Activated CD4-positive, alpha-beta memory T cell treated with anti-CD3 and anti-CD28 coated beads, Interleukin-2, amount 10 ng/mL, durations not matched to agents 7 days and 5 days (primary cell): Measurements from ENCODE around the gene DAPK1. TPM values are rescaled to one million over a fixed set of nuclear protein-coding genes. Genes with fewer than 3 reads are reported as not detected.

Source experiments
- CTCF ChIA-PET: fragments of 350-600 bp; sonication (Branson Sonifier 250); formaldehyde crosslinking; loops from one replicate; lab custom pipeline; 2021; ENCODE audit warnings: antibody characterized with exemption, inconsistent platforms; lab: Charles Lee
- POLR2A ChIA-PET: fragments of 350-600 bp; sonication (Branson Sonifier 250); formaldehyde crosslinking; loops from one replicate; lab custom pipeline; 2021; ENCODE audit warnings: antibody characterized with exemption; lab: Charles Lee
- DNase-seq: peaks from one replicate; pipeline ENCODE4 v3.0.0-alpha.2; 2020
- H3K27ac Mint-ChIP-seq: one replicate; pipeline ENCODE4 v1.8.0; 2021; ENCODE audit warnings: mild to moderate bottlenecking, mixed read lengths
- H3K27me3 Mint-ChIP-seq: one replicate; pipeline ENCODE4 v1.8.0; 2021; ENCODE audit warnings: mixed read lengths
- H3K36me3 Mint-ChIP-seq: one replicate; pipeline ENCODE4 v1.8.0; 2021; ENCODE audit warnings: low read depth, mixed read lengths
- H3K4me1 Mint-ChIP-seq: one replicate; pipeline ENCODE4 v1.8.0; 2021; ENCODE audit warnings: mixed read lengths
- H3K4me3 Mint-ChIP-seq: one replicate; pipeline ENCODE4 v1.8.0; 2021; ENCODE audit warnings: mild to moderate bottlenecking, mixed read lengths
- H3K9me3 Mint-ChIP-seq: one replicate; pipeline ENCODE4 v1.8.0; 2021; ENCODE audit warnings: mixed read lengths
- total RNA-seq, 2 experiments: library from RNA; stranded (reverse); gene quantifications; one replicate each; pipeline ENCODE4 v1.2.3, GENCODE V29; 2021

The DAPK1 gene
- total RNA-seq, 2 experiments from 2014 or later: 0.50 to 0.86 TPM

DNA sequence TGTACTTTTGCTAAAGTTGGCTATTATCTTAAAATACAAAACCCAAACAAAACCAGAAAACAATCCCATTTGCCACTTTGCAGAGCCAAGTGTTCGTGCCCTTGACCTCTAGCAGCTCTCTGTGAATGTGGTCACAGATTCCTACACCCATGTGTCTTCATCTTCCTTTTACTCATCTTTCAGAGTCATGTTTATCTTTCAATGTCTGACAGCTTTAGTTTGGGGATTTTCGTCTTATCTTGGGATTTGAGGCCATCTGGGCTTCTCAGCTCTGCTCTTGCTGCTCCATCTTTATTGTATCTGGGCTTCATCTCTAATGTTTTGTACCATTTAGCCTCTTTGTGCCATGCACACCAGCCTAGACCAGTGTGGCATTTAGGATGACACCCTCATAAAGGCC is 81.0 kb downstream of the DAPK1 start:
- H3K4me3 Mint-ChIP-seq: no peak overlapping the region
- POLR2A ChIA-PET: no interaction called here
- H3K27me3 Mint-ChIP-seq: no peaks in the 10 kb centered on the region
- no peak overlapping the region for H3K27ac Mint-ChIP-seq
- CTCF ChIA-PET: no interaction called here
- H3K4me1 Mint-ChIP-seq: no peaks in the 10 kb centered on the region
- no peaks in the 10 kb centered on the region for H3K36me3 Mint-ChIP-seq
- no peak for DNase-seq
- H3K9me3 Mint-ChIP-seq: no peaks in the 10 kb centered on the region

DNA sequence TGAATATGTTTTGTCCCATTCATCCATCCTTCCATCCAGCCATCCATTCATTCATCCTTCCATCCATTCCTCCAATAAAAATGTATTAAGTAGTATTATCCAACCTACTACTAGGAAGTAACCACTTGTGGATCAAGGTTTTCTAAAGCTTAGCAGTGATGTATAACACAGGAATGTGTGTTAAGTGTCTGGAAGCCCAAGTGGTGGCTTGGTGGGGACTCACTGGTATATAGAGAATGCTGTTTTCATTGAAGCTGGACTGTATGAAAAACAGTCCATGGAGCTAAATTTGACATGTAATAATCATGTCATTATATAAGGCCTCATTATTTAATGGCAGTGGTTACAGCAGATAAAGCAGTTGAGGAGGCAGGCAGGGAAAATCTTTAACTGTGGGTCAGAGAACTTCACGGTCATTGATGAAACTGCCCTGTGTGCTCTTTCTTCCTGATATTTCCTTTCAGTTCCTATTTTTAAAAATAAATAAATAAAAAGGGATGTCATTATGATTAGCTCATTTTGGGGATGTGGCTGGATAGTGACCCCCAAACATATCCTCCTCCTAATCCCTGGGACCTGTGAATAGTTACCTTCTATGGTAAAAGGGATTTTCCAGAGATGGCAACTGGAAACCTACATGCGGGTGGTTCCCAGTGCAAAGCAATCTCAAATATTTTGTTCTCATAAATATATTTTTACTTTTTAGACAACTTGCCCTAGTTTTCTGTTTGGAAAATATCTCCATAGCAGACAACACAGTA is 82.3 kb downstream of the DAPK1 start:
- Mint-ChIP-seq H3K4me1 (no peaks in the 10 kb centered on the region), H3K27me3 (no peaks in the 10 kb centered on the region), H3K36me3 (no peaks in the 10 kb centered on the region), H3K9me3 (no peaks in the 10 kb centered on the region), H3K4me3 (no peak overlapping the region), H3K27ac (no peak overlapping the region)
- POLR2A ChIA-PET: no interaction called here
- CTCF ChIA-PET: no interaction called here
- DNase-seq: no peak

DNA sequence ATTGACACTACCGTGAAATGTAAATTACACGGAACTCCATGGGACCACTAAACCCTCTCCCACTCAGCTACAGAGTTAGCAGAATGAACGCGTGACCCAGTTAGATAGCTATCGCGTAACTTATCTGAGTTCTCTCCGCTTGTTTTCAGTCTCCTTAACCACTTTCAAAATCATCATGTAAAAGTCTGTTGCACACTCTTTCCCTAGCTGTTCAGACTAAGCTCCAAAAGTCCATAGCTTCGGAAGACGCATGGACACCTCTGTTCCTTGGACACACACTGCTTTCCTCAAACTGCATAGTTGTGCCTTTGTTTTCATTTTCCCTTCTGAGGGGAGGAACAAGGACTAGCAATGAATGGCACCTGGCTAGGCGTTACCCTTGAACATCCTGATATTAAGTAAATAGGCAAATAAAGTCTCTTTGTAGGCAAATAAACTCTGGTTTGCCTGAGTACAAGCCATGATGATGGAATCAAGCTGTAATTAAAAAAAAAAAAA is 83.3 kb downstream of the DAPK1 start:
- no peak overlapping the region for H3K27ac Mint-ChIP-seq
- DNase-seq: no peak
- H3K27me3 Mint-ChIP-seq: peaks cover 3% of the 10 kb centered on the region
- no peaks in the 10 kb centered on the region for H3K36me3 Mint-ChIP-seq
- POLR2A ChIA-PET: no interaction called here
- no peaks in the 10 kb centered on the region for H3K9me3 Mint-ChIP-seq
- CTCF ChIA-PET: no interaction called here
- H3K4me3 Mint-ChIP-seq: no peak overlapping the region
- H3K4me1 Mint-ChIP-seq: no peaks in the 10 kb centered on the region

DNA sequence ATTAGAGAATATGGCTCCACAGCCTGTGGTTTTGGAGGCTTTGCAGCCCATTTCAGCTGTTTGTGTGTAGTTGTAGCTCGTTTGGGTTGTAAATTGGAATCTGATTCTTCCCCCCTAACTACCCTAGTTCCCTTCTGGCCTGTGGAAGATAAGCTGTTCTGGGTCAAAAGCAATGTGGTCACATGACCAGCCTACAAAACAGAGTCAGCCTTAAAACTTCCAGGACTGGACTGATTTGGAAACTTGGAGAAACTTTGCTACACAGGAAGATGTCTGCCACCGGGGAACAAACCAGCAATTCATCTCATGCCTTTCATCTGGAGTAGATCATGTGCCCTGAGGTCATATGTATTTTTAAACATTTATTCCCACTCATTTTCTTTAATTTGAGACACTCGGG is 83.8 kb downstream of the DAPK1 start:
- no peak for DNase-seq
- Mint-ChIP-seq H3K9me3 (no peaks in the 10 kb centered on the region), H3K27ac (no peak overlapping the region), H3K27me3 (peaks cover 3% of the 10 kb centered on the region), H3K4me1 (no peaks in the 10 kb centered on the region), H3K4me3 (no peak overlapping the region), H3K36me3 (no peaks in the 10 kb centered on the region)
- CTCF ChIA-PET: no interaction called here
- POLR2A ChIA-PET: no interaction called here

DNA sequence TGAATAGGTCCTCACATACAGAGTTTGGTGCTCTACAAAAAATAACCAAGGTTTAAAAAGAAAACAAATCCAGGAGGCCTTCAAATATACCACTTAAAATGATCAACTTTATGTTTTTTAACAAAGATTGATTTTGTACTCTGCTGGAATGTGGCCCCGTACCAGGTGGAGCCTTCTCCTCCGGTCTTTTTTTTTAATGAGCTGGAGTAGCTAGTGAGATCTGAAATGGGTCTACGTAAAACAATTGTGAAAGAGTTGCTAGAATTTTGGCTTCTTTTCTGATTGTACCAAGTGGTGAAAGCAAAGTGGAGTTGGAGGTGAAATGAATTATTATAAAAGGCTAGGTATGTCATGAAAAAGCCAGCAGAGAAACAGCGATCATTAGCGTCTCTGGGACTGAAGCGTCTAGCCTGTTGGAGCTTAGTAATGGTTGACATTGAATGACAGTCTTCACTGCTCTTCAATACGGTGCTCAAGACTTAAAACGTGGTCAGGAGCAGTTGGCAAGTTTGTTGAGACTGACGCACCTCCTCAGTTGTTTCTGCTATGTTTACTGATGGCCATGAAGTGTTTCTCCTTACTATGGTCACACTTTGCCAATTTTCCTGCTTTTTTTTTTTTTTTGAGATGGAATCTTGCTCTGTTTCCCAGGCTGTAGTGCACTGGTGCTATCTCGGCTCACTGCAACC is 84.4 kb downstream of the DAPK1 start:
- POLR2A ChIA-PET: no interaction called here
- DNase-seq: no peak
- CTCF ChIA-PET: no interaction called here
- no peak overlapping the region for H3K27ac Mint-ChIP-seq
- H3K4me1 Mint-ChIP-seq: no peaks in the 10 kb centered on the region
- no peaks in the 10 kb centered on the region for H3K36me3 Mint-ChIP-seq
- peaks cover 3% of the 10 kb centered on the region for H3K27me3 Mint-ChIP-seq
- H3K9me3 Mint-ChIP-seq: no peaks in the 10 kb centered on the region
- no peak overlapping the region for H3K4me3 Mint-ChIP-seq

DNA sequence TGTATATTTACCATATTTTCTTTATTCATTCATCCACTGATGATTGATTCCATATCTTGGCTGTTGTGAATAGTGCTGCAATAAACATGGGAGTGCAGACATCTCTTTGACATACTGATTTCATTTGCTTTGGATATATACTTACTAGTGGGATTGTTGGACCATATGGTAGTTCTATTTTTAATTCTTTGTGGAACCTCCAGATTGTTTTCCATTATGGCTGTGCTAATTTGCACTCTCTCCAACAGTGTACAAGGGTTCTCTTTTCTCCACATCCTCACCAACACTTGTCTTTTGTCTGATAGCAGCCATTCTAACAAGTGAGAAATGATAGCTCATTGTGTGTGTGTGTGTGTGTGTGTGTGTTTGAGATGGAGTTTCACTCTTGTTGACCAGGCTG is 86.7 kb downstream of the DAPK1 start:
- Mint-ChIP-seq H3K27ac (no peak overlapping the region), H3K36me3 (no peaks in the 10 kb centered on the region), H3K27me3 (peaks cover 3% of the 10 kb centered on the region), H3K4me1 (no peaks in the 10 kb centered on the region), H3K9me3 (no peaks in the 10 kb centered on the region), H3K4me3 (no peak overlapping the region)
- POLR2A ChIA-PET: no interaction called here
- CTCF ChIA-PET: no interaction called here
- DNase-seq: no peak

DNA sequence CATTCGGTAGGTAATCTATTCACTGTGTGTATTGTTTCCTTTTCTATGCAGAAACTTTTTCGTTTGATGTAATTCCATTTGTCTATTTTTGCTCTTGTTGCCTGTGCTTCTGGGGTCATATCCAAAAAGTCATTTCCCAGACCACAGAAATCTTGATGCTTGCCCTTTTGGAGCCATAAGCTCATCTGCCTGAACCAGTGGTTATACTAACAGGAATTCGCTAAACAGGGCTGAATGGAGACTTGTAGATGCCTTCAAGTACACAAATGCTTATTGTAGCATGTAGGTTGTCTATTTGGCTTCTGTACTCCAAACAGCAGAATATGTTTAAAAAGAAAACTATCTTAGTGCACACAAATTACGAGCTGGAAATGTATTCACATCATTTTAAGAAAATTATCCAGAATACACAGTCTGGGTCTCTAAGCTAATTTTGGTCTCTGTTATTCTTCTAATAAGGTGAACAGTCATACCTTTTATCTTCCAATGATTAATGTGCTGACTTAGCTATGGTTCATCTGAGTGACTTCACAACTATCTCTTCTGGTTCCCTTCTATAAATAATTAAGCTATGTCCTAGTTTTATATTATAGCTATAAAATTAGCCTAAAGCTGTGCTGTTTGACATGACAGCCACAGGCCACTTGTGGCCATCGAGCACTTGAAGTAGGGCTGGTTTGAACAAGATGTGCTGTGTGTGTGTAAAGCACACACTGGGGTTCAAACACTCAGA is 87.6 kb downstream of the DAPK1 start:
- H3K4me3 Mint-ChIP-seq: no peak overlapping the region
- no peaks in the 10 kb centered on the region for H3K9me3 Mint-ChIP-seq
- ChIA-PET CTCF (no interaction called here), POLR2A (no interaction called here)
- no peaks in the 10 kb centered on the region for H3K4me1 Mint-ChIP-seq
- H3K27me3 Mint-ChIP-seq: peaks cover 3% of the 10 kb centered on the region
- DNase-seq: no peak
- H3K27ac Mint-ChIP-seq: no peak overlapping the region
- H3K36me3 Mint-ChIP-seq: no peaks in the 10 kb centered on the region

DNA sequence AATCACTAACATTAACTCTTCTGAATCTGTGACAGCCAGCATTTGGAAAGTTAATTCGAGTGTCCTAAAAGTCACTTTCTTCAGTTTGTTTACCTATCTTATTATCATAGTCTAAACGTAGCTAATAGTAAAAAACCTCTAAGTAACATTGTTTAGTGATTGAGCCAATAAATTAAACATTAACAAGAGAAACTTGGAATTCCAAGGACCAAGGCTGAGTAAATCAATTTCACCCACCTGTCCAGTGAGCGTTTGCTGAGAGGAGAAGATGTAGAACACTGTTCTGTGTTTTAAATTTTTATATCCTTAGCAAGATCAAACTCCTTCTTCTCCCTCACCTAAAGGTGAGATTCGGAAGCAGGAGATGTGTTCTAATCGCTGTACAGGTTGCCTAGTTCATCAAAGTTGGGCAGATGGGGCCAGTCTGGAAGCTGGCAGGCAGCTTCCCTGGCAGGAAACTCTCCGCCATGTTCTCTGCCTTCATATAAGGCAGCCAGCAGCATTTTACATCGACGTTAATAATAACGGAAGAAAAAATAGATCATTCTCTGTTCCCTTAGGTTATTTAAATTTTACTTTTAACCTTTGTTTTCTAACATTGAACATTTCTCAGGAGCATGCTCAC is 89.2 kb downstream of the DAPK1 start:
- no peak for DNase-seq
- H3K27ac Mint-ChIP-seq: no peak overlapping the region
- H3K4me3 Mint-ChIP-seq: no peak overlapping the region
- H3K9me3 Mint-ChIP-seq: no peaks in the 10 kb centered on the region
- no peaks in the 10 kb centered on the region for H3K4me1 Mint-ChIP-seq
- H3K27me3 Mint-ChIP-seq: peaks cover 3% of the 10 kb centered on the region
- POLR2A ChIA-PET: no interaction called here
- no peaks in the 10 kb centered on the region for H3K36me3 Mint-ChIP-seq
- CTCF ChIA-PET: no interaction called here

DNA sequence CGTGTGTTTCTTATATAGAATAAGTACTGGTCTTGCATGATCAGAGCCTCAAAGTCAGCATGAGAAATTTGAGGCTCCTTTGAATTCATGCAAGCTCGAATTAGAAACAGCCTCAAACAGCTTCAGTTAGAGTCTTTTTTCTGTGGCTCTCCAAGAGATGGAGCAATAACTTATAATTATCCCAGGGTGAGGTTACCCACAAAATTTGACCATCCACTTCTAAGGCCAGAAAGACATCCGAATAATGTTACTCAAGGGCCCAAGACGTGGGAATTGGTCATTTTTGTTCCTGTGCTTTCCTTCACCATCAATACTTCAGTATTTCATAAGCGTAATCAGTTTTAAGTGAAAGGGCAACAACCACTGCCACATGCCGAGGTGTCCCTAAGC is 89.7 kb downstream of the DAPK1 start:
- no peak overlapping the region for H3K4me3 Mint-ChIP-seq
- H3K36me3 Mint-ChIP-seq: no peaks in the 10 kb centered on the region
- no peak for DNase-seq
- POLR2A ChIA-PET: no interaction called here
- no peaks in the 10 kb centered on the region for H3K9me3 Mint-ChIP-seq
- H3K27me3 Mint-ChIP-seq: peaks cover 3% of the 10 kb centered on the region
- no peaks in the 10 kb centered on the region for H3K4me1 Mint-ChIP-seq
- CTCF ChIA-PET: no interaction called here
- no peak overlapping the region for H3K27ac Mint-ChIP-seq

DNA sequence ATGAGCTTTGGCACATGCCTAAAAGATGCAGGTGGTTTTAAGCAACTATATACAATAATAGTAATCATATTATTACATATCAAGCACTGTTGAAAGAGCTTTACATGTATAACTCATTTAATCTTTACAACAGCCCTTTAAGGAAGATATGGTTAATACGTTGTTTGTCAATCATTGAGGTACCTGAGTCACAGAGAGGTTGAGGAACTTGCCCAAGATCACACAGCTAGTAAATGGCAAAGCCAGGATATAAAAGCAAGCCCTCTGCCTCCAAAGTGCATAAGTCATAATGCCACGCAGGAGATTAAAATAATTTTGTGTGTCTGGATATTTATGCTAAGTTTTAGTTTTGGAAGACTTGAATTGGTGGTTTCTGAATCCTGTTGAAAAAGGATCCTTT is 90.2 kb downstream of the DAPK1 start:
- Mint-ChIP-seq H3K9me3 (no peaks in the 10 kb centered on the region), H3K27me3 (peaks cover 3% of the 10 kb centered on the region), H3K4me3 (no peak overlapping the region), H3K36me3 (no peaks in the 10 kb centered on the region), H3K4me1 (no peaks in the 10 kb centered on the region), H3K27ac (no peak overlapping the region)
- POLR2A ChIA-PET: no interaction called here
- CTCF ChIA-PET: no interaction called here
- no peak for DNase-seq

DNA sequence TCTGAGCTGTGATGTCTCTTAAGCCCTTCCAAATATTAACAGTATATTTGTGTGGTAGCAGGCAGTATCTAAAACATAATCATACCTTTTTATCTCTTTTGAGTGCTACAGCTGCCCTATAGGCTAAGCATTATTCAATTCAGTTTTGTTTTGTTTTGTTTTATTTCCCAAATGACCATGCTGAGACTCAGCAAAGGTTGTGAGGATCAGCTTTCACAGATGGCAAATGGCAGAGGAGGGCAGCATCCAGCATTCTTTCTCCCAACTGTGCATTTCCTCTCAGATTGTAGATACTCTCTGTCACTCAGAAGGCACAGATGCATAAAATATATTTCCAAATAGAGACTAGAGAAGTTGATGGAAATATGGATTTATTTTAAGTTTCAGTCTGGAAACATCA is 90.7 kb downstream of the DAPK1 start:
- no peak for DNase-seq
- Mint-ChIP-seq H3K4me3 (no peak overlapping the region), H3K9me3 (no peaks in the 10 kb centered on the region), H3K4me1 (no peaks in the 10 kb centered on the region), H3K27ac (no peak overlapping the region), H3K36me3 (no peaks in the 10 kb centered on the region), H3K27me3 (peaks cover 3% of the 10 kb centered on the region)
- POLR2A ChIA-PET: no interaction called here
- CTCF ChIA-PET: no interaction called here

DNA sequence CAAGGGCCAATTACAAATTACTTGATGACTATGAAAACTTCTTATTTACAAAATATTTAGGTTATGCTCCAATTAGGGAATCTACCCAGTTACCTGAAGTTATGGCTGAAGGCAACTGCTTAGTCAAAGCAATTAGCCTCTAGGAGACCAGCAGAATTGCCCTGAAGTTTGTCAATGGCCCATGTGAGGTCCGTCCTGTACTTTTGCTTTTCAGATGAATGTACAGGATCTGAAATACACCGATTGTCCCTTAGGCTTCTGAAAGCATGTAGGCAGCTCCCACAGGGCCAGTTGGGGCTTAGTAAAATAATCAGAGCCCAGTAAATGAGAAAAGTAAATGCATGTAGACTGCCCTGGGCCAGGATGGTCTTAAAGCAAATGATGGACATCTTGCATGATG is 93.3 kb downstream of the DAPK1 start:
- POLR2A ChIA-PET: no interaction called here
- no peak overlapping the region for H3K4me3 Mint-ChIP-seq
- H3K9me3 Mint-ChIP-seq: no peaks in the 10 kb centered on the region
- no peak overlapping the region for H3K27ac Mint-ChIP-seq
- no peaks in the 10 kb centered on the region for H3K27me3 Mint-ChIP-seq
- CTCF ChIA-PET: no interaction called here
- no peaks in the 10 kb centered on the region for H3K36me3 Mint-ChIP-seq
- no peaks in the 10 kb centered on the region for H3K4me1 Mint-ChIP-seq
- DNase-seq: no peak
